ENCODE data around the gene KCNC2. TPM values are rescaled to one million over a fixed set of nuclear protein-coding genes. Genes with fewer than 3 reads are reported as not detected.

The KCNC2 gene
- polyA plus RNA-seq, 1 donor from 2014 or later: not detected

DNA sequence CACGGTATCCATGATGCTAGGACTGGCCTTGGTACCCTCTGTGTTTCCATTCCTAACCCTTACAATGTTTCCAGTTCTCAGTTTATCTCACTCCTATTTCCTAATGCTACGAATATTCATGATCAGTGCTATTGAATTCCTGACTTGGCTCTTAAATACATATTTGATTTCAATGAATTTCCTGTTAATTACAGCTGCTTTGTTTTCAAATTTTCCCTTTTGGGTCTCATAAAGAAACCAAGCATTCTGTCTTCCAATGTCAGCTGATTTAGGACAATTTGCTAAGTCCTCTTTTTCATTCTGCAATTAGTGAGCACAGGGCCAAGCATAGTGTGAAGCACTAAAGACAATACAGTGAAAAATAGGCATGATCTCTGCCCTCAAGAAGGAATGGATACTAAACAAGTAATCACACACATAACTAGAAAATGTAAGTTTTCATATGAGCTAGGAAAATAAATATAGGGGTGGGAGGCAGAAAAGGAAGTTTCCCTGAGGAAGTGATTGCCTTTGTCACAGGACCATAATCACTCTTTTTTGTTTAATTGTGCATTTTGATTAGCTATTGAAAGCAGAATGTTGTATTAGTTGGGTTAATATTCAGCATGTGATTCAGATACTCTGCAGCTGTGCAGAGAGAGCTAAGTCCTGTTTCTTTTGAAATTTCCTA is 88.5 kb downstream of the KCNC2 start:
- no peaks in the 10 kb centered on the region for H3K27me3 Mint-ChIP-seq
- H3K4me3 Mint-ChIP-seq: no peak overlapping the region
- H3K9me3 Mint-ChIP-seq: peaks cover 0 to 2% (median 0%) of the 10 kb centered on the region in 3 donors
- no peaks in the 10 kb centered on the region for H3K4me1 Mint-ChIP-seq
- no peaks in the 10 kb centered on the region for H3K36me3 Mint-ChIP-seq
- no peak overlapping the region for H3K27ac Mint-ChIP-seq

DNA sequence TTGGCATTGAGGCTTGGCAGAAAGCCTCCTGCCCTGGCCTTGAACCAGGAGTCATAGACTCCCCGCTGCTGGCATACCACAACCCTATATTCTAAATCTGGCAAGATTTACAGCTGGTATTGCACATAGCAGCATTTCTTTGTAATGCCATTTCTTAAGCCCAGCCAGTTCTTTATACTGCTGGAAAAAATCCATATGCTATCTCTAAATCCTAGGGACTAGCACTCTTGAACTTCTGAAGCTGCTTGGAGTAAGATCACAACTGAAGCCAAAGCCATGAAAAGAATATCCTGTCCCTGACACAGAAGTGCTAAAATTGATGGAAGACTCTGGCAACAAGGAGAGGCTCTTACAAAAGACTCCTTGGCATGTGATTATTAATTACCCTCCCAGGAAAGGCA is 89.3 kb downstream of the KCNC2 start:
- H3K27me3 Mint-ChIP-seq: no peaks in the 10 kb centered on the region
- H3K4me1 Mint-ChIP-seq: no peaks in the 10 kb centered on the region
- no peaks in the 10 kb centered on the region for H3K36me3 Mint-ChIP-seq
- no peak overlapping the region for H3K27ac Mint-ChIP-seq
- H3K9me3 Mint-ChIP-seq: peaks cover 0 to 2% (median 0%) of the 10 kb centered on the region in 3 donors
- no peak overlapping the region for H3K4me3 Mint-ChIP-seq

DNA sequence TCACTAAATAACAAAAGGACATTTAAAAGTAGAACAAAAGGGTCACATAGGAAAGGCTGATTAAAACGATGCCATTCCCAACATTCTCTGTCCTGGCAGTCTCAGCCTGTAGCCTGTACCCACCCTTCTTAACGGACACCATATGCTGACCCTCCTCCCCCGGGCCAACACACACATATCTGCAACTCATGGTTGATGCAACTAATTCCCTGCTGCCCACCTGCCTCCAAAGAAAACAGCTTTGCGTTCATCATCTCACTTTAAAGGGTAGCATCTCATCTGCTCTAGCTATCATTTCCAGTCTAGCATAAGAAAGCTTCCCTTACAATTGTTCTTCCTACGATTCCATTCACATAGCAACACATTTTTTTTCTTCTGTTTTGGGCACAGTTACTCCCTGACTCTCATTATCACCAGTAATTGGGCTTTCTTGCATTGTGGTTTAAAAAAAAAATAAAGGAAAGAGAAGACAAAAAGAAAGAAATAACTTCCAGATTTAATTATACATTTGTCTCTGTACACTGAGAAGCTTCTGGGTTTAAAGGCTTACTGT is 92.9 kb downstream of the KCNC2 start:
- H3K27ac Mint-ChIP-seq: no peak overlapping the region
- H3K36me3 Mint-ChIP-seq: no peaks in the 10 kb centered on the region
- H3K4me1 Mint-ChIP-seq: no peaks in the 10 kb centered on the region
- H3K4me3 Mint-ChIP-seq: no peak overlapping the region
- H3K9me3 Mint-ChIP-seq: peaks cover 0 to 4% (median 2%) of the 10 kb centered on the region in 3 donors
- H3K27me3 Mint-ChIP-seq: no peaks in the 10 kb centered on the region

DNA sequence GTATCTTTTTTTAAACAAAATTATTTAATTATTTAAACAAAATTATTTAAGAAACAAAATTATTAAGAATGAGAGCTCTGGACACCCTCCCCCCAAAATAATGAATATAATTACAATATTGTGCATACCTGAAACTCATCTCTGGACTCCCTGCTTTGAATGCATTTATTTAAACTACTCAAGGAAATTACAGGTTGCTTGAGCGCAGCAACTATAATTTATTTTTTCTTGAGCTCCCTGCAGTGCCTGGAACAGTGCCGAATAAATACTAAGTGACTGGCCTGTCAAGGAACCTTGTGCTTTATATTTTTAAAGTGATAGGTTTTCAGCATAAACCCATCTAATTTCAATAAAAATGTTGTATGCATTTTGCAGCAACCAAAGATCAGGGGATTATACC is 93.9 kb downstream of the KCNC2 start:
- no peak overlapping the region for H3K4me3 Mint-ChIP-seq
- no peaks in the 10 kb centered on the region for H3K4me1 Mint-ChIP-seq
- H3K27me3 Mint-ChIP-seq: no peaks in the 10 kb centered on the region
- peaks cover 0 to 4% (median 2%) of the 10 kb centered on the region in 3 donors for H3K9me3 Mint-ChIP-seq
- H3K36me3 Mint-ChIP-seq: no peaks in the 10 kb centered on the region
- no peak overlapping the region for H3K27ac Mint-ChIP-seq

DNA sequence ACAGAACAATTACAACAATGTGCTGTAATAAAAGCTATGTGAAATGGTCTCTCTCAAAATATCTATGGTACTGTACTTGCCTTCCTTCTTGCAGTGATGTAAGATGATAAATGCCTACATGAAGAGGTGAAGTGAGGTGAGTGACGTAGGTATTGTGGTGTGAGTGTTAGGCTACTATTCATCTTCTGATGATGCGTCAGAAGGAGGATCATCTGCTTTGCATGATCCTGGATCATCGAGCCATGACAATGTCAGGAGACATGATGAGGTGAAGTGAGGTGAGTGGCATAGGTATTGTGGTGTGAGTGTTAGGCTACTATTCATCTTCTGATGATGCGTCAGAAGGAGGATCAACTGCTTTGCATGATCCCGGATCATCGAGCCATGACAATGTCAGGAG is 105.8 kb downstream of the KCNC2 start:
- Mint-ChIP-seq H3K27me3 (no peaks in the 10 kb centered on the region), H3K9me3 (no peaks in the 10 kb centered on the region), H3K4me3 (no peak overlapping the region), H3K36me3 (no peaks in the 10 kb centered on the region), H3K27ac (no peak overlapping the region), H3K4me1 (no peaks in the 10 kb centered on the region)

DNA sequence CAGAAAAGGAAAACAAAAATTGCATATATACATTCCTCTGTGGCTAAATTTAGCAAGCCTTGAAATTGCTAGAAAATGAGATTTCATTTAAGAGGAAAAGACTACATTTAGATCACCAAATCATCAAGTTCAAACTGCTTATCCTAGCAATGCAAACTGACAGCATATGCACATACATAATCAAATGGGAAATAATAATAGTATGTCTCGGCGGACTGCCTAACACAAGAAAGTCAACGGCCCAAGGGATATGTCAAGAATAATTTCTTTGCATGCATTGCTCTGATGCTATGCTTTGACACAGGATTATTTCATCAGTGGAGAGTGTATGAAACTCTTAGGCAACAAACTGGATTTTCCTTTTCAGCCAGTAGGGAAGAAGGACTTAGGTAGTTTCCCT is 107.9 kb downstream of the KCNC2 start:
- Mint-ChIP-seq H3K27me3 (no peaks in the 10 kb centered on the region), H3K4me3 (no peak overlapping the region)

DNA sequence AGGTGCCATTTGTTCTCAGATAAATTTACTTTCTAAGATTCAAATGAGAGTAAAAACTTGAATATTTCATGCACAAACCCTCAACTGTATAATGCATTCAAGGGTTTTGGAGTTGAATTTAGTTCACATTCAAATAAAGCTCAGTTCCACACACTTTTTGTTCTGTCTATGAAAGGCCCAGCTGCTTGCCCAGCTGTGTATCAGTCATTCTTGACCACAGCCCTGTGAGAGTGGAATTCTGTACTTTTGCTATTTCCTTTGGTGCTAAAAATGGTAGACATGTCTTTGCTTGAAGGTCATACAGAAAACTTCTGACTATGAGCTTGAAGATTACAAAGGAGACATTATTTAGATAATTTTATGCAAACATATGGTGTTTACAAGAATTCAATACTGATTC is 110.4 kb downstream of the KCNC2 start:
- Mint-ChIP-seq H3K4me3 (no peak overlapping the region), H3K27me3 (no peaks in the 10 kb centered on the region), H3K36me3 (no peaks in the 10 kb centered on the region), H3K9me3 (no peaks in the 10 kb centered on the region), H3K4me1 (no peaks in the 10 kb centered on the region), H3K27ac (no peak overlapping the region)

More for the DNA sequence above, 107.9 kb downstream of the KCNC2 start:
- Mint-ChIP-seq H3K9me3 (no peaks in the 10 kb centered on the region), H3K4me1 (no peaks in the 10 kb centered on the region), H3K36me3 (no peaks in the 10 kb centered on the region), H3K27ac (no peak overlapping the region)

DNA sequence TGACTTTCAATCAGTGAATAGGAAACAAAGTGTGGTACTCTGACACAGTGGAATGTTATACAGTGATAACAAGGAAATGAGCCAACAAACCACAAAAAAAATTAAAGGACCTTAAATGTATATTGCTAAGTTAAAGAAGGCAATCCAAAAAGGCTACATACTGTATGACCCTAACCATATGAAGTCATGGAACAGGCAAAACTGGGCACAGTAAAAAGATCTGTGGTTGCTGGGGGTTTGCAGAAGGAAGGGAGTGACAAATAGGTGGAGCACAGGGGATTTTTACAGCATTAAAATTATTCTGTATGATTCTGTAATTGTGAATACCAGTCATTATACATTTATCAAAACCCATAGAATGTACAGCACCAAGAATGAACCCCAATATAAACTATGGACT is 112.6 kb downstream of the KCNC2 start:
- H3K4me1 Mint-ChIP-seq: no peaks in the 10 kb centered on the region
- H3K4me3 Mint-ChIP-seq: no peak overlapping the region
- no peaks in the 10 kb centered on the region for H3K27me3 Mint-ChIP-seq
- H3K27ac Mint-ChIP-seq: no peak overlapping the region
- no peaks in the 10 kb centered on the region for H3K36me3 Mint-ChIP-seq
- H3K9me3 Mint-ChIP-seq: no peaks in the 10 kb centered on the region

DNA sequence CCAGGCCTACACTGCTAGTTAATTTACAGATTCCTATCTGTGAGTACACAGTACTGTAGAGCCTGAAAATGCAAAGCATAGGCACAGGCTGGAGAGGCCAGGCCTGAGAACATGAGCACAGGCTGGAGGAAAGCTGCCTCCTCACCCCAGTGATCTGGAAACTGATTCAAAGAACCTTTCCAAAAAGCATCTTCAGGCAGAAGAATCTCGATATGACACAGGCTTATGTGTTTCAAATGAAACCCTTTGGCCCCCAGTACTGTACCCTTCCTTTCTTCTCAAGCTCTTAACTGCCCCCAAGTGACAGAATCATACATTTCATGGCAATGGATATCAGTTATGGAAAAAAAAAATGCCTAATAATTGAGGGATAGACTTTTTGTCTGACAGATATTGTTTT is 122.0 kb downstream of the KCNC2 start:
- Mint-ChIP-seq H3K27me3 (no peaks in the 10 kb centered on the region), H3K9me3 (peaks cover 0 to 1% (median 0%) of the 10 kb centered on the region in 3 donors), H3K27ac (no peak overlapping the region), H3K36me3 (no peaks in the 10 kb centered on the region), H3K4me1 (no peaks in the 10 kb centered on the region), H3K4me3 (no peak overlapping the region)

DNA sequence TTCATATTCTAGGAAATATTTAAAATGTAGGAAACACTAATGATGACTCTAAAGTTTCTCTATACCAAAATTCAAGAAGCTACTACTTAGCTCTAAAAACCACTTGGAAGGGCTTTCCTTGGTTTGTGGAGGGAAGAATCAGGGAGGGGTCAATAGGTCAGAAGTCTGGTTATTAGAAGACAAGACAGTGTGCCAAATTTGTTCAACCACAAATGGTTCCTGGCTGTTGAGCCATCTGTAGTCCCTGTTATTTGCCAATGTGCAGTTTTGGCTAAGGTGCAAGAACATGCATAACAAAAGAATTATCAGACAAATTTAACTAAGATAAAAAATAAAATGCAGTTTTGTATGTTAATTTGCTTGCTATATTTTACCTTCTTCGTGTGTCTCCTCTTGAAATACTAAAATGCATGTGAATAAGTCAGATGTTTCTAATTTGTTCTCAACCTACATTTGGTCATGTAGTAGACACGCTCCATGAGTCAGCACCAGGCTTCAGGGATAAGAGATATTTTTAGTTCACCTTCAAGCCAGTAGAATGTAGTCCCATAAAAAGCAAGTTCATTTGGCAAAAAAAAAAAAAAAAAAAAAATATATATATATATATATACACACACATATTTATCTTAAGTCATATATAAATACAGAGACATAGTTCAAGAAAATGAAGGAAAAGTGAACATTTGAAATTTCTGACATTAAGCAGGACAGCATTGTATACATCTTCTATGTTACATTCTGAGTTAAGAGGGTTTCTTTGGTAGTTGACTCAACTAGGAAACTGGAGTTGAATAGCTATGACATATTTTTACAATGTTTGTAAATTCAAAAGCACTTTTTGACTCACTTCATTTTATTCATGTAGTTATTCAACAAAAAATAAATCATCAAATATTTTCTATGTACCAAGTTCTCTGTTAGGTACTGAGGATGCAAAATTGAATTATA is 123.3 kb downstream of the KCNC2 start:
- Mint-ChIP-seq H3K9me3 (peaks cover 0 to 1% (median 0%) of the 10 kb centered on the region in 3 donors), H3K27me3 (no peaks in the 10 kb centered on the region), H3K4me3 (no peak overlapping the region), H3K27ac (no peak overlapping the region), H3K4me1 (no peaks in the 10 kb centered on the region), H3K36me3 (no peaks in the 10 kb centered on the region)

DNA sequence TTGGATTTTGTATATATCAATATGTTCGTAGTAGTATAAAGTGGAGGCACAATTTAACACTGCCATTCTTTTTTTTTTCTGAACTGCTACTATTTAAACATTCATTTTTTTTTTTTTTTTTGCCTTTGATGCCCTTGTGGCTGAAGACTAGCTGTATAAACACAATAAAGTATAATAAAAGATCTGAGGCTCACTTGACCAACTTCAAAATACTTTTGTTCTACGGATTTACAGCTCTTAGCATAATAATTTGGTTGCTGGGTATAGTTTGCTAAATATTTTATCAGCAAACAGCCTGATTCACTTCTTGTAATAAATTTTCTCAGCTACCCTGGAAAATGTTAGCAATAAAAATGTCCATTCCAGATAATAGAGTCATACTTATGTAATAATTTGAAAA is 128.3 kb downstream of the KCNC2 start:
- H3K4me3 Mint-ChIP-seq: no peak overlapping the region
- H3K4me1 Mint-ChIP-seq: no peaks in the 10 kb centered on the region
- H3K36me3 Mint-ChIP-seq: no peaks in the 10 kb centered on the region
- no peak overlapping the region for H3K27ac Mint-ChIP-seq
- peaks cover 0 to 1% (median 0%) of the 10 kb centered on the region in 3 donors for H3K9me3 Mint-ChIP-seq
- H3K27me3 Mint-ChIP-seq: no peaks in the 10 kb centered on the region

DNA sequence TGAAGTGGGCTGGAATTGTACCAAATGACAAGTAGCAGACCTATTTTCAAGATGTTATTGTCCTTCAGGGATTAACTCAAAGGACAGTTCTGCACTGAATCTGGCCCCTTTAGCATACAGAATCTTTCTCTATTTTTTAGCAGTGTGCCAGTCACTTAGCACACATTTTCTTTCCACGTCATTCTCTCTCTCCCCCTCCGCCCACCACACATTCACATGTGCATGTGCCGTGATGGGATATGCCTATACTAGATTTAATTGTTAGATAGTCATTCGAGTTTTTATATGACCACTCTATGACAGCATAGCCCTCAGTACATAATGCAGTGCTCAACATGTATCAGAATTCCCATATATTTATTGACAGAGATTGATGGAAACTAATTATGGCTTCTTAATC is 129.1 kb downstream of the KCNC2 start:
- H3K36me3 Mint-ChIP-seq: no peaks in the 10 kb centered on the region
- H3K27ac Mint-ChIP-seq: no peak overlapping the region
- no peak overlapping the region for H3K4me3 Mint-ChIP-seq
- no peaks in the 10 kb centered on the region for H3K27me3 Mint-ChIP-seq
- peaks cover 0 to 1% (median 0%) of the 10 kb centered on the region in 3 donors for H3K9me3 Mint-ChIP-seq
- no peaks in the 10 kb centered on the region for H3K4me1 Mint-ChIP-seq

DNA sequence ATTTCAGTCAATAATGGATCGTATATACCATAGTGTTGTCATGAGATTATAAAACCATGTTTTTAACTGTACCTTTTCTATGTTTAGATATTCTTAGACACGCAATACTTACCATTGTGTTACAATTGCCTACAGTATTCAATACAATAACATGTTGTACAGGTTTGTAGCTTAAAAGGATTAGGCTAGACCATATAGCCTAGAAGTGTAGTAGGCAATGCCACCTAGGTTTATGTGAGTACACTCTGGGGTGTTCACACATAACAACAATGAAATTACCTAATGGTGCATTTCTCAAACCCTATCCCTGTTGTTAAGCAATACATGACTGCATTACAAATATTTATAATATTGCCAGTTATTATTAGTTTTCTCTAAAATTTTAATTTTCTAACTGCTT is 144.2 kb downstream of the KCNC2 start:
- H3K4me1 Mint-ChIP-seq: no peaks in the 10 kb centered on the region
- H3K9me3 Mint-ChIP-seq: peaks cover 0 to 3% (median 0%) of the 10 kb centered on the region in 3 donors
- no peak overlapping the region for H3K4me3 Mint-ChIP-seq
- no peaks in the 10 kb centered on the region for H3K36me3 Mint-ChIP-seq
- no peak overlapping the region for H3K27ac Mint-ChIP-seq
- H3K27me3 Mint-ChIP-seq: no peaks in the 10 kb centered on the region

DNA sequence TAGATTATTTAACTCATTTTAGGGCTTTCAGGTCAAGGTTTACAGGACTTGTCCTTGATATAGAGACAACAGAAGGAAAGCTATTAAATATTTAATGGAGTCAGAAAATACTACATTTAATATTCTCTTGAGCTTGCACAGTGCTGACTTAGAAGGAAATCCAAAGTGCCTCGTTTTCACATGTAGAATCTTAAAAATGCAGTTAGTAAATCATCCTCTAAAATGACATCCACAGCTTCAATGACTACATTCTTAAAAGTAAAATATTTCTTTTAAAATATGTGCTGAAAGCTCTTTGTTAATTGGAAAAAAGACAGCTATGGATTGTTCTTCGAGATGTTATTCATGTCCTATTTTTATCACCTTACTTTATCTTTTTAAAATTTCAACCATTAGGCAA is 146.9 kb downstream of the KCNC2 start:
- Mint-ChIP-seq H3K4me3 (no peak overlapping the region), H3K36me3 (no peaks in the 10 kb centered on the region), H3K4me1 (no peaks in the 10 kb centered on the region), H3K9me3 (no peaks in the 10 kb centered on the region), H3K27ac (no peak overlapping the region), H3K27me3 (no peaks in the 10 kb centered on the region)

DNA sequence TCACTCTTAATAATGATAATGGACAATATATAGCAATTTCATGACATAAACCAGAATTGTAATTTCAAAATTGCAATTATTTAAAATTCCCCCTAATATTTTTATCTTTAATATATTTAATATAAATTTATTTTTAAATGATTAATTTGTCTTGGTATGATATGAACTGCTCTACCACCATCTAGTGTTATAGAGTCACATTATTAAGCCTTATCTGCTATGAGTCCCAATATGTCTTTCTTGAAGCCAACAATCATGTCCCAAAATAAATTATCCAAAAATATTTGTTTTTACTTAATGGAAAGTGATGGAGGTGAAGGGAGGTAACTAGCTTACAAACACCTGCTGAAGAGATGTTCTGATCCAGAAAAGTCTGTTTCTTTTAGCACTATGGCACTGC is 151.4 kb downstream of the KCNC2 start:
- H3K4me3 Mint-ChIP-seq: no peak overlapping the region
- peaks cover 0 to 3% (median 0%) of the 10 kb centered on the region in 3 donors for H3K9me3 Mint-ChIP-seq
- peaks cover 0 to 1% (median 0%) of the 10 kb centered on the region in 3 donors for H3K4me1 Mint-ChIP-seq
- no peaks in the 10 kb centered on the region for H3K36me3 Mint-ChIP-seq
- no peaks in the 10 kb centered on the region for H3K27me3 Mint-ChIP-seq
- no peak overlapping the region for H3K27ac Mint-ChIP-seq
